Retinal pigment epithelial cell (primary cell): ENCODE data around the gene SIRPA.

ENCODE experiments used
- DNase-seq: peaks from one replicate; pipeline ENCODE4 v3.0.0-alpha.2; 2010; ENCODE audit warnings: low read depth
- H3K4me3 ChIP-seq: 2 replicates; pipeline ENCODE4 v1.5.1; 2011; ENCODE audit warnings: mild to moderate bottlenecking, low read length, control low read depth, moderate library complexity
- TF ChIP-seq, protein P1 (sequence below): conservative IDR thresholded peaks from 2 replicates; pipeline ENCODE4 v1.5.1; 2011; ENCODE audit warnings: low read depth, low read length, control low read depth, inconsistent platforms

The SIRPA gene

DNA sequence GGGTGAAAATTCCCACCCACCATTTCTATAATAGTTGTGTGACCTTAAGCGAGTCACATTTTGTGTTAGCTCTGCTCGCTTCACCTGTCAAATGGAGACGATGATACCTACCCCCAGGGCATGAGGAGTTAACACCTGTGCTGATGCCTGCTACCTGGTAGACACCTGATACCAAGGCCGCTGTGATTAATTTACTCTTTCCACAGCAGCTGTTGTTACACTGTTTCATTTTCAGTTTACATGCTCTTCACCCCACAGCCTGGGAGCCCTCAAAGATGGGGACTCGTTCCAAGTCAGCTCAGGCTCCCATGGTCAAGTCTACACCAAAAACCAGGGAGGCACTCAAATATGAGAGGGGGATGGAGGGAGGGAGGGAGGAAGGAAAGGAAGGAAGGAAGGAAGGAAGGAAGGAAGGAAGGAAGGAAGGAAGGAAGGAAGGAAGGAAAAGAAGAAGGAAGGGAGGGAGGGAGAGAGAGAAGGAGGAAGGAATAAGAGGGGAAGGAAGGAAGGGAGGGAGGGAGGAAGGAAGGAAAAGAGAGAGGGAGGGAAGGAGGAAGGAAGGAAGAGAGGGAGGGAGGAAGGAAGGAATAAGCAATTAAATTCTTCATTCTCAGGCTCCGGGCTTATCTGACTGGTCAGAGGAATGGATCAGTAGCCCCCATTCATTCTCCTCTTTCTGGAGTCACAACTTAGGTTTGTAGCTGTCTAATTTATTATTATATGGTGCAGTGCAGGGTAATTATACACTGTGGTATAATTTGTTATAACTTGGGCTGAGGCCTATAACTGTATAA, 57.7 kb downstream of the SIRPA start:
- DNase-seq = no peak
- H3K4me3 ChIP-seq = no peak overlapping the region
- TF ChIP-seq, protein P1, sequence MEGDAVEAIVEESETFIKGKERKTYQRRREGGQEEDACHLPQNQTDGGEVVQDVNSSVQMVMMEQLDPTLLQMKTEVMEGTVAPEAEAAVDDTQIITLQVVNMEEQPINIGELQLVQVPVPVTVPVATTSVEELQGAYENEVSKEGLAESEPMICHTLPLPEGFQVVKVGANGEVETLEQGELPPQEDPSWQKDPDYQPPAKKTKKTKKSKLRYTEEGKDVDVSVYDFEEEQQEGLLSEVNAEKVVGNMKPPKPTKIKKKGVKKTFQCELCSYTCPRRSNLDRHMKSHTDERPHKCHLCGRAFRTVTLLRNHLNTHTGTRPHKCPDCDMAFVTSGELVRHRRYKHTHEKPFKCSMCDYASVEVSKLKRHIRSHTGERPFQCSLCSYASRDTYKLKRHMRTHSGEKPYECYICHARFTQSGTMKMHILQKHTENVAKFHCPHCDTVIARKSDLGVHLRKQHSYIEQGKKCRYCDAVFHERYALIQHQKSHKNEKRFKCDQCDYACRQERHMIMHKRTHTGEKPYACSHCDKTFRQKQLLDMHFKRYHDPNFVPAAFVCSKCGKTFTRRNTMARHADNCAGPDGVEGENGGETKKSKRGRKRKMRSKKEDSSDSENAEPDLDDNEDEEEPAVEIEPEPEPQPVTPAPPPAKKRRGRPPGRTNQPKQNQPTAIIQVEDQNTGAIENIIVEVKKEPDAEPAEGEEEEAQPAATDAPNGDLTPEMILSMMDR = no peak

- DNase-seq = no peak
- TF ChIP-seq, protein P1 = no peak
- no peak overlapping the region for H3K4me3 ChIP-seq
These were observed 58.4 kb downstream of the SIRPA start for GRCh38 chr20:1953621-1954020.

DNA sequence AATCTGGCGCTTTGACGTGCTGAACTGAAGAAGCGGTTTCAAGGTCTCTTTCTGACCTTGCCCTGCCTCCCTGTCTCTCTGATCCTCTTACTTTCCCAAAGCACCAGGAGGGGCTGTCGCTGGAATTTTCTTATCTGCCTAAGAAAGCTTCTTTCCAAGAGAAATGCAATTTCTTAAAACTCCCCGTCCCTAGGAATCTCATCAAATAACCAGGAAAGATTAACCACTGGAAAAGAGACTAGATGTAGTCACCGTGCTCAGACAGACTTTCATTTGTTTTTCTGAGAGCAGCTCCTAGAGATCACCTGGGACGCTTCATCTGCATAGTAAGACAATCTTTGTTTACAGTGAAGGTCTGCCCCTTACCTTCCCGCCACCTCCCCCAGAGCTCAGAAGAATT, 60.0 kb downstream of the SIRPA start:
- no peak overlapping the region for H3K4me3 ChIP-seq
- DNase-seq = no peak
- TF ChIP-seq, protein P1 = no peak

DNA sequence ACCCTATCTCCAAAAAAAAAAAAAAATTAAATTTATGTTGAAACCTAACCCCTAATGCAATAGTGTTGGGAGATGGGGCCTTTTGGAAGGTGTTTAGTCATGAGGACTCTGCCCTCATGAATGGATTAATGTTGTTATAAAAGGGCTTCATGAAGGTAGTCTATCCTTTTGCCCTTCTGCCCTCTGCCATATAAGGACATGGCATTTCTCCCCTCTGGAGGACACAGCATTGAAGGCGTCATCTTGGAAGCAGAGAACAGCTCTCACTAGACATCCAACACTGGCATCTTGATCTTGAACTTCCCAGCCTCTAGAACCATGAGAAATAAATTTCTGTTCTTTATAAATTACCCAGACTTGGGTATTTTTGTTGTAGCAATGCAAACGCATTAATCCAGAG, 63.2 kb downstream of the SIRPA start:
- no peak overlapping the region for H3K4me3 ChIP-seq
- TF ChIP-seq, protein P1 = no peak
- DNase-seq = no peak

DNA sequence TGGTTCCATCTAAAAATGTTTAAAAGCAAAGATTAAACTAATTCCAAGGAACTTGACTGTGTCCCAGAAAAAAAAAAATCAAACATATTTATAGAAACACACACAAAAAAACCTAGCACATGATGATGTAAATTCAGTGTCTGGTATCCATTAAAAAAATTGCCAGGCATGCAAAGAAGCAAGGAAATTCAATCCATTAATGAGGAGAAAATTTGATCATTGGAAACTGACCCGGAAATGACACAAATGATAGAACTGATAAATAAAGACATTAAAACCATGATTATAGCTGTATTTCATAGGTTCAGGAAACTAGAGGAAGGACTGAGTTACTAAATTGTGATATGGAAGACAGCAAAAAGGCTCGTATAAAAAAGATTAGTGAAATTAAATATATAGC, 63.9 kb downstream of the SIRPA start:
- no peak overlapping the region for H3K4me3 ChIP-seq

GRCh38 chr20:1961374-1961773, 66.2 kb downstream of the SIRPA start:
- DNase-seq = no peak
- no peak overlapping the region for H3K4me3 ChIP-seq
- TF ChIP-seq, protein P1 = no peak

More for the DNA sequence above, 63.9 kb downstream of the SIRPA start:
- no peak for DNase-seq
- TF ChIP-seq, protein P1 = no peak

DNA sequence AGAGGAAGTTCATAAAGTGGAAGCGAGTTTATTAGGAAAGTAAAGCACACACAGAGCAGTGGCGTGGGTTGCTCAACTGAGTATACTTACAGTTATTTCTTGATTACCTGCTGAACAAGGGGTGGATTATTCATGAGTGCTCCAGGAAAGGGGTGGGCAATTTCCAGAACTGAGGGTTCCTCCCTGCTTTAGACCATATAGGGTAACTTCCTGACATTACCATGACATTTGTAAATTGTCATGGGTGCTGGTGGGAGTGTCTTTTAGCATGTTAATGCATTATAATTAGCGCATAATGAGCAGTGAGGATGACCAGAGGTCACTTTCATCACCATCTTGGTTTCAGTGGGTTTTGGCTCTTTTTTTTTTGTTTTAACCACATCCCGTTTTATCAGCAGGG, 68.9 kb downstream of the SIRPA start:
- DNase-seq = no peak
- H3K4me3 ChIP-seq = no peak overlapping the region
- TF ChIP-seq, protein P1 = no peak
